ENCODE results near the gene DNM1.

GRCh38 chr9:128213746-128214497, 10.7 kb downstream of the DNM1 start:
- no peak for TF ChIP-seq CTCF (IDR thresholded peaks at IDR 0.05)
- TF ChIP-seq POLR2A (IDR thresholded peaks at IDR 0.05), result no peak
